GM12891 (cell line): ENCODE data around the gene GAS7.

Experiments used
- PAX5 ChIP-seq: IDR thresholded peaks from 2 replicates; pipeline ENCODE4 v1.6.1; 2011; ENCODE audit warnings: low read length, moderate library complexity, mild to moderate bottlenecking; ENCODE audit not compliant: insufficient read depth, severe bottlenecking
- POLR2A ChIP-seq: IDR thresholded peaks from 2 replicates; pipeline ENCODE4 v1.6.1; 2011; ENCODE audit warnings: low read depth, low read length, control low read depth
- POLR2AphosphoS5 ChIP-seq: IDR thresholded peaks from 2 replicates; pipeline ENCODE4 v1.6.1; 2011; ENCODE audit warnings: low read depth, low read length, control low read depth
- POU2F2 ChIP-seq: IDR thresholded peaks from 2 replicates; pipeline ENCODE4 v1.6.1; 2011; ENCODE audit warnings: low read depth, mild to moderate bottlenecking, control low read depth, low read length, moderate library complexity
- SPI1 ChIP-seq: IDR thresholded peaks from 2 replicates; pipeline ENCODE4 v1.6.1; 2011; ENCODE audit warnings: low read depth, low read length, control low read depth
- TAF1 ChIP-seq: IDR thresholded peaks from 2 replicates; pipeline ENCODE4 v1.6.1; 2011; ENCODE audit warnings: low read depth, low read length, control low read depth

GRCh38 chr17:9878786-9879525 is 319.4 kb downstream of the GAS7 start:
- TF ChIP-seq POLR2A, result no peak
- no peak for TF ChIP-seq POLR2AphosphoS5
- no peak for TF ChIP-seq TAF1
- no peak for TF ChIP-seq SPI1
- no peak for TF ChIP-seq PAX5
- no peak for TF ChIP-seq POU2F2
